Panc1 (cell line): ENCODE data around the gene LKAAEAR1. TPM values are rescaled to one million over a fixed set of nuclear protein-coding genes. Genes with fewer than 3 reads are reported as not detected.

ENCODE experiments used
- ATAC-seq: fragments of 200-7000 bp; cut with Tn5 transposase; 2 replicates; pipeline ENCODE4 v1.9.1; 2020; ENCODE audit warnings: mild to moderate bottlenecking, moderate library complexity
- BruUV-seq: library from RNA; stranded (reverse); fragments of 400-500 nt; replicated peaks from 2 replicates; lab custom pipeline; 2021; lab: Mats Ljungman, UMichigan
- CTCF ChIA-PET: fragments of 300-600 bp; sonication (Branson Sonifier 250); formaldehyde crosslinking; loops from one replicate; lab custom pipeline; 2022; ENCODE audit warnings: antibody characterized with exemption; lab: Charles Lee
- POLR2A ChIA-PET: fragments of 300-600 bp; sonication (Branson Sonifier 250); formaldehyde crosslinking; loops from one replicate; lab custom pipeline; 2022; ENCODE audit warnings: antibody characterized with exemption; lab: Charles Lee
- DNase-seq: peaks from one replicate; pipeline ENCODE4 v3.0.0-alpha.2; 2010; ENCODE audit warnings: low read depth, low spot score
- H3K27ac ChIP-seq: 2 replicates; pipeline ENCODE4 v1.5.1; 2011; ENCODE audit warnings: mild to moderate bottlenecking, low read length, inconsistent platforms
- H3K27me3 ChIP-seq: fragments of 200-500 bp; sonication (Bioruptor generic); 2 replicates; pipeline ENCODE4 v1.6.0; 2014; ENCODE audit warnings: low read length, inconsistent platforms; ENCODE audit not compliant: control insufficient read depth, insufficient read depth
- H3K36me3 ChIP-seq: fragments of 200-500 bp; sonication (Bioruptor generic); 2 replicates; pipeline ENCODE4 v1.5.1; 2014; ENCODE audit warnings: inconsistent platforms, mild to moderate bottlenecking, low read length, moderate library complexity; ENCODE audit not compliant: control insufficient read depth, insufficient read depth
- H3K4me1 ChIP-seq: 2 replicates; pipeline ENCODE4 v1.5.1; 2011; ENCODE audit warnings: inconsistent platforms, mild to moderate bottlenecking, low read length, moderate library complexity; ENCODE audit not compliant: control insufficient read depth, insufficient read depth
- H3K4me3 ChIP-seq, 2 experiments: 2 replicates each; pipeline ENCODE4 v1.5.1; 2011 to 2012; ENCODE audit warnings: low read depth in 2 of 2, low read length in 2 of 2, mild to moderate bottlenecking in 2 of 2, inconsistent platforms in 1 of 2, moderate library complexity in 1 of 2
- H3K9me3 ChIP-seq: fragments of 200-500 bp; sonication (Bioruptor generic); 2 replicates; pipeline ENCODE4 v1.5.1; 2014; ENCODE audit warnings: low read depth, mild to moderate bottlenecking, inconsistent platforms, low read length, moderate library complexity; ENCODE audit not compliant: control insufficient read depth, insufficient read depth
- POLR2AphosphoS5 ChIP-seq: IDR thresholded peaks from 2 replicates; pipeline ENCODE4 v1.6.1; 2012; ENCODE audit warnings: mild to moderate bottlenecking, low read depth, low read length, moderate library complexity
- SIN3A ChIP-seq: IDR thresholded peaks from 2 replicates; pipeline ENCODE4 v1.6.1; 2012; ENCODE audit warnings: low read depth, mild to moderate bottlenecking, low read length, moderate library complexity, borderline replicate concordance; ENCODE audit not compliant: insufficient read depth
- TCF7L2 ChIP-seq: IDR thresholded peaks from 2 replicates; pipeline ENCODE4 v1.6.1; 2011; ENCODE audit warnings: mild to moderate bottlenecking, low read depth, low read length, inconsistent platforms
- in situ Hi-C: cut with HindIII; loops from 2 replicates; pipeline ENCODE4 v1.10.0; 2016; ENCODE audit warnings: low sequenced_read_pairs, low pct_unique_long_range_greater_than_20kb
- intact Hi-C: fragments of 100-400 bp; cut with micrococcal nuclease; formaldehyde crosslinking; loops from one replicate; pipeline ENCODE4 v1.10.0; 2022; ENCODE audit not compliant: unreplicated experiment
- total RNA-seq: library from RNA; stranded (reverse); gene quantifications from one replicate; pipeline ENCODE4 v1.2.1, GENCODE V29; 2021; ENCODE audit not compliant: unreplicated experiment
- TF ChIP-seq, protein P1 (sequence below), 2 experiments: IDR thresholded peaks; 2 replicates each; pipeline ENCODE4 v1.6.1; 2011 to 2012; ENCODE audit warnings: low read depth in 2 of 2, control low read depth in 1 of 2, low read length in 1 of 2, mild to moderate bottlenecking in 1 of 2, moderate library complexity in 1 of 2; ENCODE audit not compliant: insufficient read depth in 1 of 2
- TF ChIP-seq, protein P2 (sequence below): fragments of 450-650 bp; IDR thresholded peaks from 2 replicates; pipeline ENCODE4 v1.5.1; 2017; ENCODE audit warnings: mild to moderate bottlenecking

The LKAAEAR1 gene
- total RNA-seq, 1 experiment from 2014 or later: 0.67 TPM

DNA sequence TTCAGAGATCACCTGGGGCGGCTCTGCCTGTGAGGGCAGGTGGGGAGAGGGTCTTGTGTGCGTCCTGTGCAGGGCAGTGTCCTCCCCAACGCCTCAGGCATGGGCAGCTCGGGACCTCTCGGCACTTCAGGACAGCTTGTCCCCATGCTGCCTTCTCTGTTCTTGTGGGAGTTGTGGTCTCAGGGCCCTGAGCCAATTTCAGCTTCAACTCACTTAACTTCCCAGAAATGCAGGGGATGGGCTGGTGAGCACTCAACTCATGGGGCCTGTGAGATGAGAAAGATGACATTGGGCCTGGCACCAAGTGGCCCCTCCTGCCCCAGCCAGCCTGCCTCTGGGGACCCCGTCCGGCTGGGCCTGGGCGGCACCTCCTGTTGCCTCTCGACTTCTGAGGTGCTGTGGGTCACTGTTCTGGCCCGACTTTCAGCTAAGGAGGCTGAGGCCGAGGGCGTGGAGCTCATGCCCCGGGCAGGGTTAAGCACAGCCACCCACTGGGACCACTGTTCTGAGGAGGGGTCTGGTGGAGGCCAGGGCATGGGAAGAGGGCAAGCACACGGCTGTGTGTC is 11.6 kb downstream of the LKAAEAR1 start:
- POLR2A ChIA-PET: no interaction called here
- DNase-seq (no peak), ATAC-seq (no peak)
- TF ChIP-seq, protein P1, sequence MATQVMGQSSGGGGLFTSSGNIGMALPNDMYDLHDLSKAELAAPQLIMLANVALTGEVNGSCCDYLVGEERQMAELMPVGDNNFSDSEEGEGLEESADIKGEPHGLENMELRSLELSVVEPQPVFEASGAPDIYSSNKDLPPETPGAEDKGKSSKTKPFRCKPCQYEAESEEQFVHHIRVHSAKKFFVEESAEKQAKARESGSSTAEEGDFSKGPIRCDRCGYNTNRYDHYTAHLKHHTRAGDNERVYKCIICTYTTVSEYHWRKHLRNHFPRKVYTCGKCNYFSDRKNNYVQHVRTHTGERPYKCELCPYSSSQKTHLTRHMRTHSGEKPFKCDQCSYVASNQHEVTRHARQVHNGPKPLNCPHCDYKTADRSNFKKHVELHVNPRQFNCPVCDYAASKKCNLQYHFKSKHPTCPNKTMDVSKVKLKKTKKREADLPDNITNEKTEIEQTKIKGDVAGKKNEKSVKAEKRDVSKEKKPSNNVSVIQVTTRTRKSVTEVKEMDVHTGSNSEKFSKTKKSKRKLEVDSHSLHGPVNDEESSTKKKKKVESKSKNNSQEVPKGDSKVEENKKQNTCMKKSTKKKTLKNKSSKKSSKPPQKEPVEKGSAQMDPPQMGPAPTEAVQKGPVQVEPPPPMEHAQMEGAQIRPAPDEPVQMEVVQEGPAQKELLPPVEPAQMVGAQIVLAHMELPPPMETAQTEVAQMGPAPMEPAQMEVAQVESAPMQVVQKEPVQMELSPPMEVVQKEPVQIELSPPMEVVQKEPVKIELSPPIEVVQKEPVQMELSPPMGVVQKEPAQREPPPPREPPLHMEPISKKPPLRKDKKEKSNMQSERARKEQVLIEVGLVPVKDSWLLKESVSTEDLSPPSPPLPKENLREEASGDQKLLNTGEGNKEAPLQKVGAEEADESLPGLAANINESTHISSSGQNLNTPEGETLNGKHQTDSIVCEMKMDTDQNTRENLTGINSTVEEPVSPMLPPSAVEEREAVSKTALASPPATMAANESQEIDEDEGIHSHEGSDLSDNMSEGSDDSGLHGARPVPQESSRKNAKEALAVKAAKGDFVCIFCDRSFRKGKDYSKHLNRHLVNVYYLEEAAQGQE (IDR thresholded peaks at IDR 0.05; ENCODE audit: insufficient read depth in 1 of 2, low read depth in 2 of 2, low read length in 1 of 2): no peak
- TF ChIP-seq, protein P2, sequence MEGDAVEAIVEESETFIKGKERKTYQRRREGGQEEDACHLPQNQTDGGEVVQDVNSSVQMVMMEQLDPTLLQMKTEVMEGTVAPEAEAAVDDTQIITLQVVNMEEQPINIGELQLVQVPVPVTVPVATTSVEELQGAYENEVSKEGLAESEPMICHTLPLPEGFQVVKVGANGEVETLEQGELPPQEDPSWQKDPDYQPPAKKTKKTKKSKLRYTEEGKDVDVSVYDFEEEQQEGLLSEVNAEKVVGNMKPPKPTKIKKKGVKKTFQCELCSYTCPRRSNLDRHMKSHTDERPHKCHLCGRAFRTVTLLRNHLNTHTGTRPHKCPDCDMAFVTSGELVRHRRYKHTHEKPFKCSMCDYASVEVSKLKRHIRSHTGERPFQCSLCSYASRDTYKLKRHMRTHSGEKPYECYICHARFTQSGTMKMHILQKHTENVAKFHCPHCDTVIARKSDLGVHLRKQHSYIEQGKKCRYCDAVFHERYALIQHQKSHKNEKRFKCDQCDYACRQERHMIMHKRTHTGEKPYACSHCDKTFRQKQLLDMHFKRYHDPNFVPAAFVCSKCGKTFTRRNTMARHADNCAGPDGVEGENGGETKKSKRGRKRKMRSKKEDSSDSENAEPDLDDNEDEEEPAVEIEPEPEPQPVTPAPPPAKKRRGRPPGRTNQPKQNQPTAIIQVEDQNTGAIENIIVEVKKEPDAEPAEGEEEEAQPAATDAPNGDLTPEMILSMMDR: no peak
- TF ChIP-seq POLR2AphosphoS5: no peak
- TF ChIP-seq TCF7L2: no peak
- TF ChIP-seq SIN3A: no peak
- no peaks in the 10 kb centered on the region for H3K27me3 ChIP-seq
- no peaks in the 10 kb centered on the region for H3K36me3 ChIP-seq
- intact Hi-C loops (no loop called here), in situ Hi-C loops (no loop called here)
- no TSS peak for BruUV-seq
- CTCF ChIA-PET: no interaction called here
- no peak overlapping the region for H3K27ac ChIP-seq
- 0 out of 2 replicates have a peak, but pooled peaks cover 3% of the 10 kb centered on the region for H3K4me1 ChIP-seq
- H3K4me3 ChIP-seq: no peak overlapping the region
- H3K9me3 ChIP-seq: no peaks in the 10 kb centered on the region

DNA sequence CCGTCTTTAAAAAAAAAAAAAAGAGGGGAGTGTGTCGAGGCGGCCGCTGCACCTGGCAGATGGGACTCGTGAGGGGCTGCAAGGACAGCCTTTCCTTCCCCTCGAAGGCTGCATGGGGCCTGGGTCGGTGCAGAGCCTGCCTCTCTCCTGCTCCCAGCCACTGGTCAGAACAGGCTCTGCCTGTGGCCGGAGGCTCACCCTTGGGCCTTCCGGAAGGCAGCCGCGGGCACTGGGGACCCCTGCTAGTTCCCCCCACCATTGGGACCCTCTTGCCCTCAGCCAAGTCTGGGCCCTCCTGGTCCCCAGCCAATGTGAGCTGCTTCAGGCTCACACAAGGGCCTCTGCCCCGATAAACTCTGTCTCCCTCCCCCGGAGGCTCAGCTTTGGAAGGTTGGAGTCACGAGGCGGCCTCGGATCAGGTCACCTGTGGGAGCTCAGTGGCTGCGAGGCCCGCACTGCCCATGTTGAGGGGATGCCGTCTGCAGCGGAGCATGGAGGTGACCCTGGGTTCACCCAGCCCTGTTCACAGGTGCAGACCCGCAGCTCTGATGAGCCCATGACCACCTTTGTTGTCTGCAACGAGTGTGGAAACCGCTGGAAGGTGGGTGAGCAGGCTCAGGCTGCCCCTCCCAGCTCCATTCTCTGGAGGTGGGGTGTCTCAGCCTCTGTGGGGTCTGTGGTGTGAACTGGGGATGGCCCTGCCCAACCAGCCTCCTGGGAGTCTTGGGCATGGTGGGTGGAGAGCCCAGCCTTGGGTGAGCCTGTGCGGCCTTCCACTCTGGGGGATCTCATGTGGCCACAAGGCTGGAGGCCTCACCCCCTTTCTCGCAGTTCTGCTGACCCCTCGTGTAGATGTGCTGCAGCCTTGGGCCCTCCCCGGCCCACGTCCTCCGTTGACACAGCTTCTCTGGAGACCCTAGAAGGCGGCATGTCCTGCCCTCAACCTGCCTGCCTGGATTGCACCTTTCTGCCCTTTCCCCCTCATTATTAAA is 12.6 kb downstream of the LKAAEAR1 start:
- Histone ChIP-seq H3K27me3 (no peaks in the 10 kb centered on the region), H3K9me3 (no peaks in the 10 kb centered on the region), H3K36me3 (no peaks in the 10 kb centered on the region), H3K4me3 (no peak overlapping the region), H3K27ac (no peak overlapping the region), H3K4me1 (peaks cover 8% of the 10 kb centered on the region; the same call in 1 of the 2 replicates)
- DNase-seq (no peak), ATAC-seq (no peak)
- ChIA-PET POLR2A (no interaction called here), CTCF (interaction anchor here (0.9 kb wide), 1 partner anchor 33 kb away, joined by 3 read pairs; no protein-coding TSS in a partner anchor)
- intact Hi-C loops: no loop called here
- BruUV-seq: no TSS peak
- peak; percentile 57 for TF ChIP-seq POLR2AphosphoS5
- no peak for TF ChIP-seq TCF7L2
- TF ChIP-seq, protein P2: no peak
- in situ Hi-C loops: no loop called here
